Measurements from ENCODE around the gene VBP1. TPM values are rescaled to one million over a fixed set of nuclear protein-coding genes. Genes with fewer than 3 reads are reported as not detected.

VBP1 gene
- total RNA-seq, 1 experiment from 2014 or later: 83.5 TPM

GRCh38 chrX:155179346-155179997, 36.8 kb upstream of the VBP1 start:
- Histone ChIP-seq H3K27ac (ENCODE audit: insufficient read length, low read depth, low read length) (no peak overlapping the region), H2BK5ac (ENCODE audit: insufficient read length, low read length) (no peak overlapping the region), H3K14ac (ENCODE audit: insufficient read depth, low read length) (no peak overlapping the region), H3K23me2 (ENCODE audit: insufficient read length, low read depth, low read length, poor library complexity, severe bottlenecking) (no peaks in the 10 kb centered on the region), H2AK5ac (ENCODE audit: insufficient read length, low read length) (no peak overlapping the region), H3T11ph (ENCODE audit: low read length) (no peak overlapping the region), H3K79me2 (ENCODE audit: insufficient read depth, low read length) (no peaks in the 10 kb centered on the region), H3K79me1 (ENCODE audit: insufficient read depth, low read depth, low read length, poor library complexity, severe bottlenecking) (no peaks in the 10 kb centered on the region), H3K4me2 (ENCODE audit: insufficient read depth, insufficient read length, low read length) (no peak overlapping the region), H3K9me3 (ENCODE audit: control insufficient read depth, low read depth, low read length) (peaks cover 7% of the 10 kb centered on the region), H2BK15ac (ENCODE audit: low read depth, low read length) (no peak overlapping the region), H4K5ac (ENCODE audit: insufficient read length, low read depth, low read length) (no peak overlapping the region), H4K8ac (replicated peaks; ENCODE audit: insufficient read length, low read depth, low read length) (no peak overlapping the region), H2AFZ (ENCODE audit: low read length) (no peak overlapping the region), H3K18ac (ENCODE audit: insufficient read length, low read depth, low read length) (no peak overlapping the region), H3K9ac (ENCODE audit: extremely low read depth, insufficient read length, low read length) (no peak overlapping the region), H3K4me1 (ENCODE audit: insufficient read depth, low read length) (no peaks in the 10 kb centered on the region), H3K4ac (ENCODE audit: low read depth, low read length) (no peak overlapping the region), H3K23ac (ENCODE audit: insufficient read length, low read depth, low read length) (no peak overlapping the region), H2BK12ac (ENCODE audit: insufficient read length, low read depth, low read length) (no peak overlapping the region), H4K20me1 (ENCODE audit: control insufficient read depth, insufficient read depth, insufficient read length) (no peaks in the 10 kb centered on the region), H4K91ac (ENCODE audit: insufficient read length, low read depth, low read length) (no peak overlapping the region), H3K56ac (ENCODE audit: insufficient read length, low read depth, low read length) (no peak overlapping the region), H2BK120ac (ENCODE audit: low read depth, low read length, poor library complexity, severe bottlenecking) (no peak overlapping the region), H2BK20ac (ENCODE audit: low read depth, low read length, poor library complexity, severe bottlenecking) (no peak overlapping the region), H3K27me3 (ENCODE audit: insufficient read depth, low read length) (no peaks in the 10 kb centered on the region)
- Mint-ChIP-seq H3K27me3 (ENCODE audit: low read depth) (no peaks in the 10 kb centered on the region; the same call in 1 of the 2 replicates), H3K4me3 (no peak overlapping the region), H3K36me3 (ENCODE audit: insufficient read depth in 1 of 3, low read depth in 3 of 3) (peaks cover 0 to 2% (median 0%) of the 10 kb centered on the region in 3 experiments; a peak in 1 of 7 replicates), H3K9me3 (peaks cover 68 to 79% of the 10 kb centered on the region in 2 experiments), H3K4me1 (no peaks in the 10 kb centered on the region), H3K27ac (no peak overlapping the region)
- no peak for TF ChIP-seq CTCF (conservative IDR thresholded peaks at IDR 0.05)
- DNase-seq: no peak
